Measurements from ENCODE around the gene ANKK1. TPM values are rescaled to one million over a fixed set of nuclear protein-coding genes. Genes with fewer than 3 reads are reported as not detected.

ANKK1 gene
- total RNA-seq, 1 donor from 2014 or later, result 0.60 TPM

GRCh38 chr11:113400631-113401230 is 13.2 kb downstream of the ANKK1 start:
- POLR2A ChIA-PET, result no interaction called here
- Mint-ChIP-seq H3K27me3 (peaks cover 2% of the 10 kb centered on the region), H3K27ac (no peak overlapping the region), H3K4me3 (no peak overlapping the region), H3K9me3 (no peaks in the 10 kb centered on the region), H3K4me1 (no peaks in the 10 kb centered on the region), H3K36me3 (ENCODE audit: low read depth) (no peaks in the 10 kb centered on the region)
- TF ChIP-seq CTCF (IDR thresholded peaks at IDR 0.05), result no peak
- DNase-seq, result no peak
- CTCF ChIA-PET, result no interaction called here
- no peak for ATAC-seq (ENCODE audit: low read depth)
- intact Hi-C loops (cut with micrococcal nuclease), result no loop called here

- POLR2A ChIA-PET, result interaction anchor here (0.6 kb wide), 1 partner anchor 8 kb away, joined by 3 read pairs; no protein-coding TSS in a partner anchor
- CTCF ChIA-PET, result no interaction called here
These were observed 14.1 kb downstream of the ANKK1 start for GRCh38 chr11:113401718-113402117.

GRCh38 chr11:113404859-113405430 is 17.4 kb downstream of the ANKK1 start:
- no peaks in the 10 kb centered on the region for H3K36me3 Mint-ChIP-seq (ENCODE audit: low read depth)
- ChIA-PET CTCF (no interaction called here), POLR2A (no interaction called here)
- TF ChIP-seq CTCF (IDR thresholded peaks at IDR 0.05), result no peak
- H3K4me1 Mint-ChIP-seq, result no peaks in the 10 kb centered on the region
- H3K27ac Mint-ChIP-seq, result no peak overlapping the region
- H3K4me3 Mint-ChIP-seq, result no peak overlapping the region
- DNase-seq, result no peak
- ATAC-seq (ENCODE audit: low read depth), result no peak
- H3K9me3 Mint-ChIP-seq, result no peaks in the 10 kb centered on the region
- intact Hi-C loops (cut with micrococcal nuclease), result no loop called here
- peaks cover 2% of the 10 kb centered on the region for H3K27me3 Mint-ChIP-seq

More at GRCh38 chr11:113401718-113402117, 14.1 kb downstream of the ANKK1 start:
- H3K4me3 Mint-ChIP-seq, result no peak overlapping the region
- intact Hi-C loops (cut with micrococcal nuclease), result no loop called here
- DNase-seq (no peak), ATAC-seq (ENCODE audit: low read depth) (no peak)
- H3K36me3 Mint-ChIP-seq (ENCODE audit: low read depth), result no peaks in the 10 kb centered on the region
- TF ChIP-seq CTCF (IDR thresholded peaks at IDR 0.05), result no peak
- no peak overlapping the region for H3K27ac Mint-ChIP-seq
- H3K9me3 Mint-ChIP-seq, result no peaks in the 10 kb centered on the region
- peaks cover 2% of the 10 kb centered on the region for H3K27me3 Mint-ChIP-seq
- no peaks in the 10 kb centered on the region for H3K4me1 Mint-ChIP-seq

GRCh38 chr11:113405724-113406478 is 18.3 kb downstream of the ANKK1 start:
- H3K27me3 Mint-ChIP-seq, result peaks cover 2% of the 10 kb centered on the region
- H3K36me3 Mint-ChIP-seq (ENCODE audit: low read depth), result no peaks in the 10 kb centered on the region
- H3K27ac Mint-ChIP-seq, result no peak overlapping the region
- H3K4me3 Mint-ChIP-seq, result no peak overlapping the region
- intact Hi-C loops (cut with micrococcal nuclease), result no loop called here
- CTCF ChIA-PET, result no interaction called here
- DNase-seq (no peak), ATAC-seq (ENCODE audit: low read depth) (no peak)
- POLR2A ChIA-PET, result no interaction called here
- no peaks in the 10 kb centered on the region for H3K4me1 Mint-ChIP-seq
- TF ChIP-seq CTCF (IDR thresholded peaks at IDR 0.05), result no peak
- H3K9me3 Mint-ChIP-seq, result no peaks in the 10 kb centered on the region

- DNase-seq (no peak), ATAC-seq (ENCODE audit: low read depth) (no peak)
- Mint-ChIP-seq H3K4me1 (no peaks in the 10 kb centered on the region), H3K36me3 (ENCODE audit: low read depth) (no peaks in the 10 kb centered on the region), H3K27ac (no peak overlapping the region), H3K4me3 (no peak overlapping the region), H3K9me3 (no peaks in the 10 kb centered on the region), H3K27me3 (peaks cover 2% of the 10 kb centered on the region)
- intact Hi-C loops (cut with micrococcal nuclease), result no loop called here
- ChIA-PET POLR2A (no interaction called here), CTCF (no interaction called here)
- TF ChIP-seq CTCF (IDR thresholded peaks at IDR 0.05), result no peak
These were observed 19.6 kb downstream of the ANKK1 start for GRCh38 chr11:113407163-113407562.

All from activated B cell treated with CpG ODN at 0.5 μM for 24 hours (primary cell).